Epidermal melanocyte (primary cell): ENCODE measurements around the gene PIGU.
"Not testable (repeated sequence)": the region's sequence is repeated elsewhere in the genome, so short reads cannot be mapped to it uniquely, and the experiment has no call there.

Experiments used
- DNase-seq: peaks from one replicate; pipeline ENCODE4 v3.0.0; 2011; ENCODE audit warnings: low spot score; ENCODE audit not compliant: insufficient read length

Gene PIGU

GRCh38 chr20:34676642-34677373 is at the start of gene PIGU:
Gene PIGU (minus strand): TSS chr20:34677092. CDS start chr20:34677085, 7 bp downstream.
- peak; percentile 87 for DNase-seq

- no peak for DNase-seq
These were observed 47.3 kb upstream of the PIGU start for GRCh38 chr20:34724172-34724571.

DNA sequence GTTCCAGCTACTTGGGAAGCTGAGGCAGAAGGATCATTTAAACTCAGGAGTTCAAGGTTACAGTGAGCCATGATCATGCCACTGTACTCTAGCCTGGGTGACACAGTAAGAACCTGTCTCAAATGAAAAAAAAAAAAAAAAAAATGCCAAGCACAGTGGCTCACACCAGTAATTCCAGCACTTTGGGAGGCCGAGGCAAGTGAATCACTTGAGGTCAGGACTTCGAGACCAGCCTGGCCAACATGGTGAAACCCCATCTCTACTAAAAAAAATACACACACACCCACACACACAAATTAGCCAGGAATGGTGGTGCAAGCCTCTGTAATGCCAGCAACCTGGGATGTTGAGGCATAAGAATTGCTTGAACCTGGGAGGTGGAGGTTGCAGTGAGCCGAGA is 45.7 kb upstream of the PIGU start:
- not testable (repeated sequence) for DNase-seq

DNA sequence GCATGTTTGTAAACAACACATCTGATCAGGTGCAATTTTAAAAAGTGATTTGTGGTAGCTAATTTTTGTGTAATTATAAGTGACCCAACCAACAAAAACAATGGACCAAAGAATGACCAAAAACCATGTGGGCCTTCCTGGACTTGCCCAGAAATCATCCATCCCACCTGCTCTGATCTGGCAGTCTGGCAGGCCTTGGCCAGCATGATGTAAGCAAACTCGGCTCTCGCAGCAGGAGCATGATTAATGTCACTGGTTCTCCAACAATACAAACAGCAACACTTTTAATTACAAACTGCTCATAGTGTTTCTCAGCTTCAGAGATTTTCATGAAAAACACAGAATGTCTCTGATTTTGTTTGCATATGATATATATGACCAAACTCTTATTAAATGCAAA is 43.4 kb upstream of the PIGU start:
- DNase-seq = no peak

GRCh38 chr20:34719242-34720017 is 42.5 kb upstream of the PIGU start:
- DNase-seq = not testable (repeated sequence)

DNA sequence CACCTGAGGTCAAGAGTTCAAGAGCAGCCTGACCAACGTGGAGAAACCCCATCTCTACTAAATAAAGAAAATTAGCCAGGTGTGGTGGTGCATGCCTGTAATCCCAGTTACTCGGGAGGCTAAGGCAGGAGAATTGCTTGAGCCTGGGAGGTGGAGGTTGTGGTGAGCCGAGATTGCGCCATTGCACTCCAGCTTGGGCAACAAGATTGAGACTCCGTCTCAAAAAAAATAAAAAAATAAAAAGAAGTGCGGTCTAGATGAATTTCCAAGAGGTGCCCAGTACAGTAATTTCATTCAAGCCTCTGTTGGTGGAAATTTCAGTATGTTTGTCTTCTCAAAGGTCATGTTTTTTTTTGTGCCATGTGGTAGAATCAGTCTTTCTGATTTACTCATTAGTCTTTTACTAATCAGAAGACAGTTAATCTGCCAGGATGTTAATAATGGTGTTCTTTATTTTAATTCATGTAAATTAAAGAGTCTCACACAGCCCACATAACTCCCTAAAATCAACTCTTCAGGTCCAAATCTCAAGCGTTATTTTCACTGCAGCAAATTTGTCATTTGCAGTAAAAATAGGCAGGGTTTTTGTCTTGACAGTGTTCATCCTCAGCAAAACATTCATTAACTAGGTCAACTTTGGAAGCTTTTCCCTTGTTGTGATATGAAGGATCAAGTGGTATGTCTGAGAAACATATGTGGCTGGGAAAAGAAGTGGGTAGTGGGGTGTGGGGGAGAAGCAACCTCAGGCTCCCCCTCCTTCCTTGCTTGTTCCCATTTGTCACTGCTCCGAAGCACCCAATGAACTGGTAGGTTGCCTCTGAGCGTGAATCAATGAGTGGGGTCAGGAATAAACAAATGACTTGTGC is 40.6 kb upstream of the PIGU start:
- DNase-seq = no peak

DNA sequence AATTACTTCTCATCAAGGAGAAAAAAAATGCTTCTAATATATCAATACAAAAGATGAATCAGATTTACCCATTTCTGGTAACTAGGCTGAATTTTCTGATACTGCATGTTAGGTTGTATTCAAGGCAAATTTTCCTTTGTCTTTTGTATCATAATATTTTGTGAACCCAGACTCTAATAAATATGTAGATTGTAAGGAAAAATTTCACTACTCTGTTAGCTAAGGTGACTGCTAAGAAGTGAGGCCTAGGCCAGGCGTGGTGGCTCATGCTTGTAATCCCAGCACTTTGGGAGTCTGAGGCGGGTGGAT is 40.0 kb upstream of the PIGU start:
- DNase-seq = no peak

DNA sequence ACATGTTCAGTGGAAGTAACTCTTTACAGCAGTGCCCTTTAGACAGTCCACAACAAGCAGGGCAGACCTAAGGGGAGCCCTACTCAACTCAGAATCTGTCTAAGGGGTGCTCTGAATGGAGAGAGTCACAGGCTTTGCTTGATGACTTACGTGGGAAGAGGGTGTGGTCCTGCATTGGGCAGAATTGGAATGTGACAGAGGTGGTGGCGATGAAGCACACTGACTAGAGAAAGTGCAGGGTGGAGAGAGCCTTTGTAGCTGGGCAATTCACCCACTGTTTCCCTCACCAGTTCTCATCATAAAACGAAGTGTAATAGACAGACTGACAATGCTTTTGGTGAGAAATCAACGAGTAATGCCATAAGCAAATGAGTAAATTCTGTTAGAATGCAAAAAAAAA is 38.5 kb upstream of the PIGU start:
- no peak for DNase-seq

- not testable (repeated sequence) for DNase-seq
These were observed 37.1 kb upstream of the PIGU start for GRCh38 chr20:34713944-34714515.

GRCh38 chr20:34713194-34713943 is 36.5 kb upstream of the PIGU start:
- no peak for DNase-seq

GRCh38 chr20:34712525-34713192 is 35.8 kb upstream of the PIGU start:
- DNase-seq = no peak

GRCh38 chr20:34711813-34712430 is 35.0 kb upstream of the PIGU start:
- DNase-seq = no peak

DNA sequence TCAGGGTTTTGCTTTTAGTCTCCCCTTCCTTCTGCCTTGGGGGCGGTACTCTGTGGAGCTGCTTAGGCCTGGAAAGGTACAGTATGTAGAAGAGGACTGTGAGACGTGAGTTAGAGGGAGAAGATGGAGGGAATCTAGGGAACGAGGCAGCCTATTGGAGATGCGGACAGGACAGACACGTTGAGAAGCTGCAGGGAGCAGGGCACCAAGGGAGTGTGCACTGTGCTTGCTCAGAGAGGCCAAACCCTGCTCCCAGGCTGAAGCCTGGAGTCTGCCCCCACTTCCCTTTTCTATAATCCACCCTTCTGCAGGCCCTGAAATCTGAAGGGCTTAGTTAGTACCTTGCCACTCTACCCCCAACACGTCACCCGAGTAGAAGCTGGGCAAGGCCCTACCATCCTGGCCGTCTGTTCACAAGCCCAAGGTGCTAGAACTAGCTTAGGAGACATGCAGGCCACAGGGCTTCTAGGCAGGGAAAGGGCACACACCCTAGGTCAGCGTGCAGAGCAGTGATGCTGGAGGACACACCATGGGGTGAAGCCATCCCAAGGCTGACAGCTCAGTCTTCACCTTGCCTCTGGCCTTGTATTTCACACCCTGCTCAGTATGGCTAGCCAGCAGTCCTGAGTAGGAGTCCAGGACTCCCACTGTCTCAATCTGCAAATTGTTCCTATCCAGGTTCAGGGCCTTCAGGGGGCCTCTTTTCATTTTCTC is 34.1 kb upstream of the PIGU start:
- no peak for DNase-seq

DNA sequence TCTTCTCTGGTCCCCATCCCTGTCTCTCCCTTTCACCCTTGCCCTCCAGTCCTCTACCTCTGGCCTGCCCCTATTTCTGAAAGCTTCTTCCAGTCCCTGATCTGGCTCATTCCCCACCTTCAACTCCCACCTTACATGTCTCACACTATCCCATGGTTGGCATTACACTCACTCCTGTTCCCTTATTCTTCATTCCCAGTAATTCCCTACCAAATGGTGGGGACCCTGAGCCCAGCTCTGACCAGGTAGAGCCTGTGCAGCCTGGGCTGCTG is 33.6 kb upstream of the PIGU start:
- DNase-seq = no peak

DNA sequence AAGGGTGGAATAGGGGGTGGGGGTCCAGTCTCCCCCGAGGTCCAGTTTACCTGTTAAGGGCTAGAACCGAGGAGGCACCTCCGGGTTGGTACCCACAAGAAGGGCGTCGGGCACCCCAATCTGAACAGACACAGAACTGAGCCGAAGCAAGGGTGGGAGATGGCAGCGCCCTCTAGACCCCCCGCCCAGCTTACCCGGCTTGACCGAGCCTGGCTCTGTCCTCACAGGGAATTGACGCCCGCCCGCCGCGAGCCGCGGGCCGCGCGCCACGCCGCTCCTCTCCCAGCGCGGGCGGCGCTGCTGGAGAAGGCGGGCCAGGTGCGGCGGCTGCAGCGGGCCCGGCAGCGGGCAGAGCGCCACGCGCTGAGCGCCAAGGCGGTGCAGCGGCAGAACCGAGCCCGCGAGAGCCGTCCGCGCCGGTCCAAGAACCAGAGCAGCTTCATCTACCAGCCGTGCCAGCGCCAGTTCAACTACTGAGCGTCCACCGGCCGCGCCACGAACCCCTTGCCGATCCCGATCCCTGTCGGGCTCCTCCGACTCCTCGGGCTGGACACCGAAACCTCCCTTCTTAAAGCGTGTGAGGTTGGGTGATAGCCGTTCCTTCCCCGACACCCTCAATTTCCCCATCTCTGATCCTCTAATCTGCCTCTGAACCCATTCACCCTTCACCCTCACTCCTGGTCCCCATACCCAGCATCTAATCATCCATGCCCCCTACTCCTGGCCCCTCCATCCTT is 33.1 kb upstream of the PIGU start:
- peak; percentile 60 for DNase-seq

DNA sequence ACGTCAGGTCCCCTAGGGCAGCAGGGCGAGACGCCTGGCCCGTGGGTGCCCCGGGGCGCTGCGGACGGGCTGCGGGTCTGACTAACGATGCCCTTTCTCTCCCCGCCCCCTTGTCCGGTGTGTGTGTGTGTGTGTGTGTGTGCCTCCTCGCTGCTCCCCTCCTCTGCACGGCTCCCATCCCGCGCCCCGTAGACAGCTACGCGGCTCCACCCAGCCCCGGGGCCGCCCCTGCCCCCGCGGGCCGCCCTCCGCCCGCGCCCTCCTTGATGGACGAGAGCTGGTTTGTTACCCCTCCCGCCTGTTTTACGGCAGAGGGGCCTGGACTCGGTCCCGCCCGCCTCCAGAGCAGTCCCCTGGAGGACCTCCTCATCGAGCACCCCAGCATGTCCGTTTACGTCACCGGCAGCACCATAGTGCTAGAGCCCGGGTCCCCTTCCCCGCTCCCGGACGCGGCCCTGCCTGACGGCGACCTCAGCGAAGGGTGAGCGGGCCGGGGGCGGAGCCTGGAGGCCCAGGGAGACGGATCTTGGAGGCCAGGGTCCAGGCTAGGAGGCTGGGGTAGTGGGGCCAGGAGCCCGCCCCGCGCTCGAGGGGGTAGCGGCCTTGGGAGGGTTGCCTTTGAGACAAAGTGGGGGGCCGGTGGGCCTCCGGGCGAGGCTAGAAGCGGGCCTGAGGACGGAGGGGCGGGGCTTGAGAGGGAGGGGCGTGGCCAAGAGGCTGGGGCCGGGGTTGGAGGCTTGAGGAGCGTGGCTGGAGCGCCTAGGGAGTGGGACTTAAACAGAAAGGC is 32.3 kb upstream of the PIGU start:
- DNase-seq = peak; percentile 74

DNA sequence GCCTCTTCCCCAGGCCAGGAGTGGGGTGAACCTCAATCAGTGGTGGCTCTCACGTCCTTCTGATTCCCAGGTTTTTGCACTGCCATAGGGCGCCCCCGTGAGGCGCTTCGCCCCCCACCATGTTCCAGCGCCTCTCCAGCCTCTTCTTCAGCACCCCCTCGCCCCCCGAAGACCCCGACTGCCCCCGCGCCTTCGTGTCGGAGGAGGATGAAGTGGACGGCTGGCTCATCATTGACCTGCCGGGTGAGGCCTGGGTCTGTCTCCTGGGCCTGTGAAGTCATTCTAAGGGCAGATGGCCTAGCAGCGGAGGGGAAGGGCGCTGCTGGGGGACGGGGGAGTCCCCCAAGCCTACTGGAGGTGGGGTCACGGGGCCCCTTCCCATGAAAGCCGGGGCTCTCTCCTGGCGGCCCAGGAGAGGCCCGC is 31.7 kb upstream of the PIGU start:
- no peak for DNase-seq
